DMS53 treated with DMSO at 0.1 percent for 48 hours (cell line): ENCODE data around the gene ISOC1.

Experiments used
- DNase-seq: peaks from one replicate; lab custom pipeline; 2025; ENCODE audit not compliant: unreplicated experiment; lab: John Stamatoyannopoulos, UW

The ISOC1 gene

GRCh38 chr5:129094087-129094923, at the start of gene ISOC1:
TSS of gene ISOC1 (plus strand) at chr5:129094749. CDS start at chr5:129094767, 18 bp downstream.
- DNase-seq, result peak; percentile 85

GRCh38 chr5:129046151-129046550, 48.4 kb upstream of the ISOC1 start:
- no peak for DNase-seq

GRCh38 chr5:129048509-129048908, 46.0 kb upstream of the ISOC1 start:
- no peak for DNase-seq

DNA sequence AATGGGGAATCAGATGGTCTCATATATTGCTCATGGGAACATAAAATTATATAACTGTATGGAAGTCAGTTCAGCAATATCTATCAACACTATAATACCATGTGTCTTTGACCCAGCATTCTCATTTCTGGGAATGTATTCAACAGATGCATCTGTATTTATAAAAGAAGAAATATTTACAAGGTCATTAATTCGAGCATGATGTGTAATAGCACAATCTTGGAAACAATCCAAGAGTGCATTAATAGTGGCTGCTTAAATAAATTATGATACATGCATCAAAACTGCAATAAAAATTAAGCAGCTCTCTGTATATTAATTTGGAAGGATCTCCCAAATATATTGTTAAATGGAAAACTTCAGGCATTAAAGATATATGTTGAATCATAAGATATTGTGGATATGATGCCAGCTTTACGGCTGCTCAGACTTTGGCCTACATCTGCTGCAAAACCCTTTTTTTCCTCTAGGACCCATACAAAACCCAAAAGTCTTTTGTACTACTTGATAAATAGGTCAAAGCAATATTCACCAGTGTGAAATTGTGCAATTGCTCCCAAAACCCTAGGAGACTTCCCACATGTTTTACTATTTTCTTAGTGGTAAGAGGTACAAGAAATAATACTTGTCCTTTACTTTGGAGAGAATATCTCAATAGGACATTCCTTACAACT, 45.3 kb upstream of the ISOC1 start:
- no peak for DNase-seq

DNA sequence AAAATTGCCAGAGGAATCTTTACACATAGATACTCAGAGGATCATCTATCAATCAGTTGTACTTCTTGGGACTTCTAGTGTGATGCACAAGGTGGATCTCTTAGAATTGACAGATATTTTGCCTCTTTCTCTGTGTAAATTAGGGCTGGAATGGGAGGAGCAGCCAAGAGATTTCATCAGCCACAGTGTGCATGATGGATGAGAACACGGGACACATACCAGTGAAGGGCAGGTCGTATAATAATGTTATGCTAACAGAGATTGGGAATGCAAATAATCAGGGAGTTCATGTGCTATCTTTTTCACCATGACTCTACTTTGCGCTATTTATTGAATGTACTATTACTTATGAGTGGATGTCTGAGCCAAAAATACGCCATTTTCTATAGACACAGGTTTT, 43.3 kb upstream of the ISOC1 start:
- DNase-seq, result no peak

- DNase-seq, result no peak
Observed at GRCh38 chr5:129053438-129053837, 41.1 kb upstream of the ISOC1 start.

GRCh38 chr5:129057329-129057728, 37.2 kb upstream of the ISOC1 start:
- no peak for DNase-seq

DNA sequence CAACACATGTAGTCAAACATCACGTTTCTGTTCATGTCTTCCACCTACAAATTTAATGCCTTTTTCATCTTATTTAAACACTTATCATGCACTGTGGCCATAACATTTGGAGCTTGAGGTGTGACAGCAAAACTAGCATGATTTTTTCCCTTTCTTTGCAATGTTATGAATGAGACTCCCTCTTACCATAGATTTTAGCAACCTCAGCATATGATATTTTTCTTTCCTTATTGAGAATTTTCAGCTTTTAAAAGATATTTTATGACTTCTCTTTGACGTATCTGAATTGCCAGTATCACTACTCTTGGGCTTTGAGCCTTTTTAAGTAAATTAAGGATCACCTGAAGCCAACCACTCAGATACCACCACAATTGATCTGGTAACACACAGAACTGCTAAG, 32.7 kb upstream of the ISOC1 start:
- no peak for DNase-seq

DNA sequence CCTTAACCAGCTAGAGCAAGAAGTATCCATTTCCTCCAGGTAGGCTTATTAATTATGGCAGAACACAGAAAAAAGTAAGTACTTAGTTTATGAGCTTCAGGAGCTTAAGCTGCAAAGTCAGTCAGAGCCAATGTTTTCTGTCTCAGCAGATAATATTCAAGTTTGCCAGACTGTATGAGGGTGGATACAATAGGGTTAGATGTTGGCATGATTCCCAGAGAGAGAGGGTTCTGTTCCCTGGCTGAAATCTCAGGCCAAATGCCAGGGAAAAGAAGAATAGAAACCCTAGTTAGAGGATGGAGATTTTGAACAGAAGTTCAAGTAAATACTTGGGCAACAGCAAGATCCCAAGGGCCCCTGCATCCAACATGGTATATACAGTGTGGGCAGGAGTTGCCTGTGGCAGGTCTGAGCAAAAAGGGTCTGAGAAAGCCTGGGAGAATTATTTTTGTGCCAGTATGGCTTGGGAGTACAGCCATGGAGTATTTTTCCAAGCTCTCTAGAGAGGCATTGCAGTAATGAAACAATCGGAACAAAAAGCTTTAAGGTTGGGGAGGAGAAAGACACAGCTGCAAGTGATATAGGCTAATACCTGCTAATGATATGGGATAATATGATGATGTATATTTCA, 31.0 kb upstream of the ISOC1 start:
- DNase-seq, result no peak

DNA sequence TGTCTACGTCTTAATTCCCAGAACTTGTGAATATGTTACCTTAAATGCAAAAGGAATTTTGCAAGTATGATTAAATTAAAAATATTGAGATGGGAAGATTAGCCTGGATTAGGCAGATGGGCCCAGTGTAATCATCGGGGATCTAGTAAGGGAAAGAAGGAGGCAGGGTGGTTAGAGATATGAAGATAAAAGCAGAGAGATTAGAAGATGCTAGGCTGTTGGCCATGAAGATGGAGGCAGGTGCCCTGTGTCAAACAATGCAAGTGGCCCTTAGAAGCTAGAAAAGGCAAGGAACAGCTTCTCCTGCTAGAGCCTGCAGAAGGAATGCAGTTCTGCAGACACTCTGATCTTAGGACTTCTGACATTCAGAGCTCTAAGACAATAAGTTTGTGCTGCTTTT, 28.8 kb upstream of the ISOC1 start:
- DNase-seq, result no peak

- DNase-seq, result no peak
Observed at GRCh38 chr5:129067745-129068144, 26.8 kb upstream of the ISOC1 start.

GRCh38 chr5:129069292-129069691, 25.3 kb upstream of the ISOC1 start:
- no peak for DNase-seq

- DNase-seq, result no peak
Observed at GRCh38 chr5:129073111-129073510, 21.4 kb upstream of the ISOC1 start.

DNA sequence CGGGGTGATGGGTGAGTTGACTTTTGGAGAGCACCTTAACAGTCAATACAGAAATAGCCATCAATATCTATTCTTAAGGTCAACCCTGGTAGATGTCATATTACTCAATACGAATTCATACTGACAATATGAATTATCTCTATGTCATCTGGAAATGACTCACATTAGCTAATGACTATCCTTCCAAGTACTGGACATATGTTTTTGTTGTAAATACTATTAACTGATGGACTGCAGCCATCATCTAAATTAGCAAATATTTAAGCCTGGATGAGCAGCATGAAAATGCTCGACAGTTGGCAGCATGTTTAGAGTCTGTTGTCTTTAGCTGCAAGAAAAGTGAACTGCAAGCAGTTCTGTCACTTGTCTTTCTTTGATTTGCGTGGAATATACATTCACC, 19.6 kb upstream of the ISOC1 start:
- no peak for DNase-seq

DNA sequence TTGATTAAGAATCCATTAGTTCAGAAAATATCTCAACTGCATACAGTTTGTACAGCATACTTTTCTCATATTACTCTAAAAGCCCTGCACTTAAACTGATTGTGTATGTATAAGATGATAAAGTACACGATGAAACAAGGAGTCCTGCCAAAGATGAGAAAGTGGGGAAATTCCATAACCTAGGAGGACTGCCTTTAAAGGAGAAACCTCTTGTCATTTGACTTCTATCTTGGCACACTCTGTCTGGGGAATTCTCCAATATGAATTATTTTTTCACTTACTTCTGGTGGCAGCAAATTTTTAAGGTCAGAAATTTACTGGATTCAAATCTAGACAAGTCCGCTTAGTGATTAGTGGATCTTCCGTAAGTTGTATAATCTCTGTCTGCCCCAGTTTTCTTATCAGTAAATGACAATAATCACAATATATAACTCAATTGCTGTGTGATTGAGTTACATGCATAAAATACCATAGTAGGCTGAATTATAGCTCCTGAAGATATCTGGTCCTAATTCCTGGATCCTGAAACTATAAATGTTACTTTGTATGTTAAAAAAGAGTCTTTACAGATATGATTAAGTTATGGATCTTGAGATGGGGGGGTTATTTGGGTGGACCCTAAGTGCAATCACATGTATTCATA, 17.0 kb upstream of the ISOC1 start:
- DNase-seq, result no peak

DNA sequence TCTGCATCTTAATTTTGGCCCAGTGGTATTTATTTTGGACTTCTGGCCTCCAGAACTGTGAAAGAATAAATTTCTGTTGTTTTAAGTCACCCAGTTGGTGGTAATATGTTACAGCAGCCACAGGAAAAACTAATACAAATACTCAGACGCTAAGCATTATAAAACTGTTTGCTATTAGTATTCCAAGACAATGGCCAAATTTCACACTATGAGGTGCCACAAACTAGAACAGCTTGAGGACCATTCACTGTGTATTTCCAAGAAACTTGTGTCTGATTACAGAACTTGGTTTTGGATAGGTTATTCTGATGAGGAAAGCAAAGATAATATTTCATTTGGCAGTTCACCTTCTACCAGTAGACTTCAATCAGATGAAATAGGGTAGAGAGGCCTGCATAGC, 16.3 kb upstream of the ISOC1 start:
- DNase-seq, result no peak

DNA sequence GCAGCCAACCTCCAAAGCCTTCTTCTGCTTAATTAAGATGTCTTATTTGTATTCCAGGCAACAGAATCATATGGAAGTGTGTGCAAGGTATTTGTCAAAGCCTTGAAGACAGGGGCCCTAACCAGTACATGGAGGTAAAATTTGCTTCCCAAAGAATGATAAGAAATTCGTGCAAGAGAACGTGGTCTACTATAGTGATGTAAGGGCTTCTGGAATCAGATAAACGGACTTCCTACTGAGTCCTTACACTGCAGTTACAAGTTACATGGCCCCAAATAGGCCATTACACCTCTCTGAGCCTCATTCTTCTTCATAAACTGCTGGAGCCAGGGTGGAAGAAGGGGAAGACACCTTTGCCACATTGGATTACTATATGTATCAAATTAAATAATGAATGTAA, 15.9 kb upstream of the ISOC1 start:
- no peak for DNase-seq

DNA sequence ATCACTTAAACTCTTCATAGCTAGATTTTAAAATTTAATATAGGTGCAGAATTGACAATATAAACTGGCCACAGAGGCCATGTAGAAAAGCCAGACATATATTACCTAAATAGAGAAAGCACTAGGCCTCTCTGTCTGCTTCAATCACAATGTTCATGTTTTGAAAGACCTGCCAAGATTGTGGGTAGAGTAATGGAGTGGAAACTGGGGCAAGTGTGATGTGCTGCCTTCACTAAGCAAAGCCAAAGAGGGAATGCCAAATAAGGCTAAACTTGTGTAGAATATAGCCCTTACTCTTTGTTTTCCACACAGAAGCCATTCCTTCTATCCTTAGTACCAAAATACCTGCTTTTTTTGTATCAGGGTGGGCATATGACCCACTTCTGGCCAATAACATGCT, 15.1 kb upstream of the ISOC1 start:
- DNase-seq, result no peak

DNA sequence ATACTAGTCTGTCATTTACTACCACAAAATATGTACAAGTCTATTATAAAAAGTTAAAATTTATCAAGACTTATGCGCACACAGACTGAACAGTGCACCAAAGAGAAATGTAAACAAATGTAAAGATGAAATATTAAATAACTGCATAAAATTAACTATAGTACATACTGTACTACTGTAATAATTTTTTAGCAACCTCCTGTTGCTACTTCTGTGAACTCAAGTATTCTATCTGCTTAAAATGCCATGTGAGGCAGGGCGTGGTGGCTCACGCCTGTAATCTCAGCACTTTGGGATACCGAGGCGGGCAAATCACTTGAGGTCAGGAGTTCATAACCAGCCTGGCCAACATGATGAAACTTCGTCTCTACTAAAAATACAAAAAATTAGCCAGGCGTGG, 13.8 kb upstream of the ISOC1 start:
- DNase-seq, result no peak

GRCh38 chr5:129082225-129083136, 12.1 kb upstream of the ISOC1 start:
- DNase-seq, result no peak
